Pancreas (tissue), 10 donors: Measurements from ENCODE around the gene ACAP3. TPM values are rescaled to one million over a fixed set of nuclear protein-coding genes. Genes with fewer than 3 reads are reported as not detected.

Experiments used
- ATAC-seq, 4 donors: fragments of 200-7000 bp; cut with Tn5 transposase; one replicate each; pipeline versions ENCODE4 v1.8.0 to v1.9.1; 2020; ENCODE audit warnings: mild to moderate bottlenecking in 4 of 4, moderate library complexity in 4 of 4
- DNase-seq, 6 donors: peaks; one replicate each; pipeline ENCODE4 v3.0.0-alpha.2; 2020
- FAIRE-seq: peaks from 2 replicates; lab custom pipeline; 2012; peaks lifted over from hg19 to GRCh38; lab: Jason Lieb, UNC
- H3K27ac ChIP-seq, 4 donors: fragments of 200-600 bp; sonication (generic); 1 replicate in 3 of 4; 2 replicates in 1 of 4; pipeline versions ENCODE4 v1.5.0 to v1.8.0; 2020
- H3K27me3 ChIP-seq, 4 donors: fragments of 200-600 bp; one replicate each; pipeline ENCODE4 v1.8.0; 2021
- H3K36me3 ChIP-seq, 3 donors: fragments of 200-600 bp; sonication (generic) in 1 of 3; one replicate each; pipeline versions ENCODE4 v1.5.0 to v1.8.0; 2020 to 2021
- H3K4me1 ChIP-seq, 3 donors: fragments of 200-600 bp; one replicate each; pipeline ENCODE4 v1.8.0; 2021
- H3K4me3 ChIP-seq, 4 donors: fragments of 200-600 bp; sonication (generic) in 2 of 4; one replicate each; pipeline versions ENCODE4 v1.5.0 to v1.8.0; 2020 to 2021
- H3K9me3 ChIP-seq, 4 donors: fragments of 200-600 bp; one replicate each; pipeline ENCODE4 v1.8.0; 2021
- WGBS, 2 donors: extraction: QIAGEN DNeasy Blood & Tissue Kit; methylation state at CpG; one replicate each; pipeline ENCODE4 v1.1.7; 2013; 5-methylcytosine and 5-hydroxymethylcytosine counted together
- intact Hi-C, 3 donors: fragments of 100-400 bp; cut with DNase I; formaldehyde crosslinking; loops; one replicate each; pipeline versions ENCODE4 v1.11.1 to v1.14.2; 2022
- polyA plus RNA-seq, 2 donors: library from polyadenylated mRNA; stranded (reverse); fragments of 200-250 nt; gene quantifications; one replicate each; pipeline ENCODE4 v1.2.3, GENCODE V29; 2013
- total RNA-seq, 6 donors: library from RNA; stranded (reverse); fragmentation: NEBNext Ultra II Directional in 4 of 6; extraction: Animal tissue kit (Norgen Biotek cat#: 25700) in 4 of 6; gene quantifications; one replicate each; pipeline versions ENCODE4 v1.2.1 to v1.2.4, GENCODE V29; 2021 to 2023
- TF ChIP-seq, protein P1 (sequence below), 4 donors: fragments of 200-600 bp; sonication (generic) in 3 of 4; IDR thresholded peaks; one replicate each; pipeline versions ENCODE4 v1.5.0 to v1.8.0; 2021; ENCODE audit warnings: antibody characterized with exemption in 4 of 4
- donor health status: healthy with polysubstance abuse.
- donor health status: DM: no; HTN: no; CAD: no; lungs with moderate emphysema.
- donor health status: DM: no; HTN: no; CAD: no.
- donor health status: control.
- donor health status: control.
- donor health status: Bipolar disorder and iron deficiency.
- donor health status: DM: yes; HTN: yes; CAD: no.
- donor health status: DM: no; HTN: no; CAD: no.
- donor health status: DM: no; HTN: no; CAD: no.
- donor health status: DM: yes; HTN: yes; CAD: no.

Gene ACAP3
- total and polyA plus RNA-seq, 8 donors, result 15.2 to 133 (median 21.4) TPM

DNA sequence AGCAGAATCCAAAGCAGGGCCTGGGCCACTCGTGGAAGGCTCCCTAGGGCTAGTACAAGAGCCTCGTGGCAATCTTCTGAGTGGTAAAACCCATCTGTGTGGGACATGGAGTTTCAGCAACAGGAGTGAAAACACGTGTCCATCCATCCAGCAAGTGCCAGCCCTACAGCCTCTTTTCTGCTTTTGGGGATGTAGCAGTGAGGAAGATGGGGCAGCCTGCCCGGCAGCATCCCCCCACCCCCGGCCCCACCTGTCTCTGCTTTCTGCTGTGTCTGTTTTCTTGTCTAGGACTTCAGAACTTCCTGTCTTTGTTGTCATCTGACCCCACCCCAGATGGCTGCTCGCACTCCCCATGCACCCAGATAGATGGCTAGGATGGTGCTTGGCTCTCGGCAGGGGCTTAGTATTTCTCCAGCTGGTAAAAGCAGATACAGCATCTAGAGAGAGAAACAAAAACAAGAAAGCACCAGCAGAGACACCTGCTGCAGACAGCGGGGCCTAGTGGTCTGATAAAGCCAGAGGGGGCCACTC is 18.4 kb upstream of the ACAP3 start:
- DNase-seq (no peak), ATAC-seq (no peak), FAIRE-seq (no peak)
- TF ChIP-seq, protein P1, sequence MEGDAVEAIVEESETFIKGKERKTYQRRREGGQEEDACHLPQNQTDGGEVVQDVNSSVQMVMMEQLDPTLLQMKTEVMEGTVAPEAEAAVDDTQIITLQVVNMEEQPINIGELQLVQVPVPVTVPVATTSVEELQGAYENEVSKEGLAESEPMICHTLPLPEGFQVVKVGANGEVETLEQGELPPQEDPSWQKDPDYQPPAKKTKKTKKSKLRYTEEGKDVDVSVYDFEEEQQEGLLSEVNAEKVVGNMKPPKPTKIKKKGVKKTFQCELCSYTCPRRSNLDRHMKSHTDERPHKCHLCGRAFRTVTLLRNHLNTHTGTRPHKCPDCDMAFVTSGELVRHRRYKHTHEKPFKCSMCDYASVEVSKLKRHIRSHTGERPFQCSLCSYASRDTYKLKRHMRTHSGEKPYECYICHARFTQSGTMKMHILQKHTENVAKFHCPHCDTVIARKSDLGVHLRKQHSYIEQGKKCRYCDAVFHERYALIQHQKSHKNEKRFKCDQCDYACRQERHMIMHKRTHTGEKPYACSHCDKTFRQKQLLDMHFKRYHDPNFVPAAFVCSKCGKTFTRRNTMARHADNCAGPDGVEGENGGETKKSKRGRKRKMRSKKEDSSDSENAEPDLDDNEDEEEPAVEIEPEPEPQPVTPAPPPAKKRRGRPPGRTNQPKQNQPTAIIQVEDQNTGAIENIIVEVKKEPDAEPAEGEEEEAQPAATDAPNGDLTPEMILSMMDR (IDR thresholded peaks at IDR 0.05), result no peak
- intact Hi-C loops, result no loop called here
- no peaks in the 10 kb centered on the region for H3K9me3 ChIP-seq
- H3K4me1 ChIP-seq, result peaks cover 6 to 19% (median 18%) of the 10 kb centered on the region in 3 donors
- 54 to 56% methylated on average over 8 of the region's 8 CpGs for WGBS, 2 donors
- H3K27me3 ChIP-seq, result no peaks in the 10 kb centered on the region
- peak overlapping the region in 2 of 4 donors; percentile 93 to 98 for H3K4me3 ChIP-seq
- H3K36me3 ChIP-seq, result no peaks in the 10 kb centered on the region
- no peak overlapping the region for H3K27ac ChIP-seq

DNA sequence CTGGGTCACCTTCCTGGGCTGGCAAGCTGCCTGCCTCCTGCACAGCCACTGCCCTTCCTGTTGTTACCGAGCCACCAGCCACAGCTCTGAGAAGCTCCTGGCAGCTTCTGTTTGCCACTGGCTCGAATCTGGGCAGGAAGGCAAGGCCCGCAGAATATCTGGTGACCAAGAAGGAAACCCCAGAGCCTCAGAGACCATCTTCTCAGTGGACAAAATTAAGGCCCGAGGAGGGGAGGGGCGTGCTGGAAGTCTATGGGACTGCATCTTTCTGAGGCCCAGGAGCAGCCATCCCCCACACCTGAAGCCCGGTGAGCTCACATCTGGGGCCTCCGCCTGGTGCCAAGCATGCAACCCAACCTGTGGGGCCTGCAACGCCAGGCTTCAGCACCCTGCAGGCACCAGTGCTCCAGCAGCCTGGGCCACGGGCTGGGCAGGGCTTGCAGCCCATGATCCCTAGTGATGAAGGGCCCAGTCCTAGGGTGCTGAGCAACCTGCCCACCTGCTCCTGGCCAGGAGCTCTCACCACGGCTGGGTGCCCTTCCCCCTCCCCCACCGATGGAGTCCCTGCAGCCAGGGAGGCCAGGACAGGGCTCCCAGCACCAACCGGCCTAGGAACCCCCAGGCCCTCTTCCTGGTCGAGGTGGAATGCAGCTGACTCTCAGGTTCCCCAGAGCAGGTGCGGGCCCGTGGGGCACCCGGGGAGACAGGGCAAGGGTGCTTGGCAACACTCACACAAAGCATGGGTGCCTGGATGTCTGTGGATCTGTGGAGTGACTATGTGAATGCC is 17.8 kb upstream of the ACAP3 start:
- H3K36me3 ChIP-seq, result no peaks in the 10 kb centered on the region
- 13 to 15% methylated on average over 13 to 16 of the region's 16 CpGs for WGBS, 2 donors
- peak overlapping the region; percentile 93 to 99 (median 97) for H3K4me3 ChIP-seq
- H3K27ac ChIP-seq, result peak overlapping the region; percentile 81 to 90 (median 84)
- TF ChIP-seq, protein P1 (IDR thresholded peaks at IDR 0.05), result no peak
- peaks cover 6 to 19% (median 18%) of the 10 kb centered on the region in 3 donors for H3K4me1 ChIP-seq
- H3K9me3 ChIP-seq, result no peaks in the 10 kb centered on the region
- FAIRE-seq (no peak), ATAC-seq (peak; percentile 49 to 67 (median 60)), DNase-seq (peak in 1 of 6 donors; percentile 73)
- H3K27me3 ChIP-seq, result no peaks in the 10 kb centered on the region
- intact Hi-C loops, result no loop called here

DNA sequence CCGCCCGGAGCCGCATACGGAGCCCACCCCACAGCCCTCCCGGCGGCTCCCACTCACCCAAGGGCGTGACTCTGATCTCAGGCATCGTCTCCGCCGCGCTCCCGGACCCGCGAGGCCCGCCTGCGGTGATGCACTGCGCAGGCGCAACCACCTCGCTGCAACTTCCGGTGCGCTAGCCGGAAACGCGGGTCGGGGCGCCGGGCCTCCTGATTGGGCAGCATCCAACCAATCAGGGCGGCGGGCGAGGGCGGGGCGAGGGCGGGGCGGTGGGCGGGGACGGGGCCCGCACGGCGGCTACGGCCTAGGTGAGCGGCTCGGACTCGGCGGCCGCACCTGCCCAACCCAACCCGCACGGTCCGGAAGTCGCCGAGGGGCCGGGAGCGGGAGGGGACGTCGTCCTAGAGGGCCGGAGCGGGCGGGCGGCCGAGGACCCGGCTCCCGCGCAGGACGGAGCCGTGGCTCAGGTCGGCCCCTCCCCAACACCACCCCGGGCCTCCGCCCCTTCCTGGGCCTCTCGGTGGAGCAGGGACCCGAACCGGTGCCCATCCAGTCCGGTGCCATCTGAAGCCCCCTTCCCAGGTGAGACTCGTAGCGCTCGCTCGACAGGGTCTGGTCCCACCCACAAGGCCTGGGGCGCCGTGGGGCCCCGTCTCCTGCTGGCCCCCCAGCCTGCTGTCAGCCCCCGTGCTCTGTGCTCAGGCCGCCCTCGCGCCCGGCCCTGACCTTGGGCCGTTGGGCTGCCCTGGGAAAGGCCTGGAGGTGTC is 17.0 kb upstream of the ACAP3 start, which contains the start of the genes CPTP and INTS11:
Gene CPTP, plus strand, starts transcription at position 279 of the 764 bp plus-strand sequence. CDS start 2,109 bp downstream, outside the sequence.
Gene INTS11, minus strand, starts transcription at position 137 of the 764 bp plus-strand sequence. Its CDS starts 52 bp downstream, at position 85.
- FAIRE-seq (no peak), ATAC-seq (peak; percentile 86 to 95 (median 90)), DNase-seq (peak; percentile 92 to 99 (median 96))
- no peaks in the 10 kb centered on the region for H3K27me3 ChIP-seq
- TF ChIP-seq, protein P1 (IDR thresholded peaks at IDR 0.05), result no peak
- H3K27ac ChIP-seq, result peak within 1 kb of the TSS; percentile 81 to 90 (median 84)
- H3K36me3 ChIP-seq, result no peaks in the 10 kb centered on the region
- H3K4me1 ChIP-seq, result peaks cover 6 to 19% (median 18%) of the 10 kb centered on the region in 3 donors
- peak within 1 kb of the TSS; percentile 93 to 99 (median 97) for H3K4me3 ChIP-seq
- no peaks in the 10 kb centered on the region for H3K9me3 ChIP-seq
- intact Hi-C loops, result no loop called here
- 0% methylated on average over 49 to 84 of the region's 84 CpGs for WGBS, 2 donors

DNA sequence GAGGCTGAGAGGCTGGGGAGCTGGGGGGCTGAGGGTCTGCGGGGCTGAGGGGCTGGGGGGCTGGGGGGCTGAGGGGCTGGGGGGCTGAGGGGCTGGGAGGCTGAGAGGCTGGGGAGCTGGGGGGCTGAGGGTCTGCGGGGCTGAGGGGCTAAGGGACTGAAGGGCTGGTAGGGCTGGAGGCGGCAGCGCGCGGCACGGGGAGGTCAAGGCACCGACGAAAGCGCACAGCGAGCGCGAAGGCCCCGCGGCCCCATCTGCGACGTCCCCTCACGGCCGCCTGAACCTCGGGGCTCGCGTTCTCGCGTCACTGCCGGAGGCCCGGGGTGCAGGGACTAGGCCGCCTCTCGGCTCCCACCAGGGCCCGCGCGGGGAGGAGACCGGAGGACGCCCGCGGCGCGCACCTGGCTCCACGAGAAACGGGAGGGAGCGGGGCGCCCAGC is 16.4 kb upstream of the ACAP3 start:
- peak in 2 of 4 donors; percentile 2 to 18 for ATAC-seq
- no peaks in the 10 kb centered on the region for H3K27me3 ChIP-seq
- intact Hi-C loops, result no loop called here
- no peaks in the 10 kb centered on the region for H3K9me3 ChIP-seq
- no peak for FAIRE-seq
- peak overlapping the region; percentile 23 to 90 (median 55) for H3K27ac ChIP-seq
- no peaks in the 10 kb centered on the region for H3K36me3 ChIP-seq
- peaks cover 6 to 19% (median 18%) of the 10 kb centered on the region in 3 donors for H3K4me1 ChIP-seq
- H3K4me3 ChIP-seq, result peak overlapping the region; percentile 93 to 99 (median 97)
- TF ChIP-seq, protein P1 (IDR thresholded peaks at IDR 0.05), result no peak
- no peak for DNase-seq
- WGBS, 2 donors, result 0 to 1% methylated on average over 19 to 40 of the region's 41 CpGs
